Suppressor macrophage treated with lipopolysaccharide for 4 hours (primary cell): ENCODE measurements around the gene RTP2.
A peak's percentile ranks its signal among the peaks of the same experiment; 100 is the strongest.

Experiments
- DNase-seq: peaks from one replicate; pipeline ENCODE4 v3.0.0-alpha.2; 2020

Gene RTP2

DNA sequence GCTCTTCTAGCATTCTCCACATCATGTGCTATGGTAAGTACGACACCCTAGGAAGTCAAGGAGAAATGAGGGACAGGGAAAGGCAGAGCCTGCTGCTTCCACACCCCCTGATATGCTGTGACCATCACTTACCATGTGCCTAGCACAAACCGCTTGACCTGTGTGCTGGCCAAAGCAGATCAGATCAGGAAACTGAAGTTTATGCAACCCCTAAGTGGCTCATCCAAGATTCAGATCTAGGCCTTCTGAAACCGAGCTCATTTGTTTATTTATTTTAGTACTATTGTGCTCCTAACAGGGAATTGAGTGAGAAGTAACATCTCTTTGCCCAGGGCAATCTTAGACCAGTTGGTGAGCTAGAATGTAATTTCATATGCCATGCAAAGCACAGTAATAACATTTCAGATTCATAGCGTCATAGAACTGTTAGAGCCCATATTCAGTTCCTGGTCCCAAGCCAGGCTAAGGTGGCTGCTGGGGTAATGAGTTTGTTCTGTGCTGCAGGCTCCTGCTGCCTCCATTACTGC is at the start of gene RTP2:
Gene RTP2 (minus strand): TSS at position 51 of the 527 bp plus-strand sequence. CDS start 429 bp downstream, outside the sequence.
- no peak for DNase-seq

GRCh38 chr3:187750513-187751123 is 48.3 kb upstream of the RTP2 start:
- DNase-seq = no peak

DNA sequence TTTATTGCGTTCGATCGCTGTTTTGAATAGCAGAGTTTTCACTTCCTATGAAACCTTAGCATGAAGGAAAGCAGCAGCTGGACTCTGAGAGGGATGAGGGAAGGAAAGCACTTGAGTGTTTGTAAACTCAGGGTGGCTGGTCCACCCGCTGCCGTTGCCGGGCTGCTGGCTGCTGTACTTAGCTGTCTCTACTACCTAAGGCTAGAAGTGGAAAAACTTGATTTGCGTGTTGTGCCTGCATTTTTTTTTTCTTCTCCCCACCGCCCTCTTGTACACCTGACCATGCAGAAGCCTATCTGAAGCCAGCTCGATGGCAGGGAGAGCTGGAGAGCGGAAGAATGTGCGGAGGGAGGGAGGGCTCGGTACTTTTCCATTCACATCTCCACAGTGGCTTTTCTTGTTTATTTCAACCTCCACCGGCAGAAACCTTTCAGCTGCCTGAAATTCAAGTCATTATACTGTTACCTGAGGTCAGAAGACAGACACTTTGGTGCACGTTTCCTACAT is 47.7 kb upstream of the RTP2 start:
- DNase-seq = peak; percentile 53

GRCh38 chr3:187748050-187748481 is 45.7 kb upstream of the RTP2 start:
- peak; percentile 91 for DNase-seq

- DNase-seq = no peak
Measured at GRCh38 chr3:187747506-187747905, 45.1 kb upstream of the RTP2 start.

DNA sequence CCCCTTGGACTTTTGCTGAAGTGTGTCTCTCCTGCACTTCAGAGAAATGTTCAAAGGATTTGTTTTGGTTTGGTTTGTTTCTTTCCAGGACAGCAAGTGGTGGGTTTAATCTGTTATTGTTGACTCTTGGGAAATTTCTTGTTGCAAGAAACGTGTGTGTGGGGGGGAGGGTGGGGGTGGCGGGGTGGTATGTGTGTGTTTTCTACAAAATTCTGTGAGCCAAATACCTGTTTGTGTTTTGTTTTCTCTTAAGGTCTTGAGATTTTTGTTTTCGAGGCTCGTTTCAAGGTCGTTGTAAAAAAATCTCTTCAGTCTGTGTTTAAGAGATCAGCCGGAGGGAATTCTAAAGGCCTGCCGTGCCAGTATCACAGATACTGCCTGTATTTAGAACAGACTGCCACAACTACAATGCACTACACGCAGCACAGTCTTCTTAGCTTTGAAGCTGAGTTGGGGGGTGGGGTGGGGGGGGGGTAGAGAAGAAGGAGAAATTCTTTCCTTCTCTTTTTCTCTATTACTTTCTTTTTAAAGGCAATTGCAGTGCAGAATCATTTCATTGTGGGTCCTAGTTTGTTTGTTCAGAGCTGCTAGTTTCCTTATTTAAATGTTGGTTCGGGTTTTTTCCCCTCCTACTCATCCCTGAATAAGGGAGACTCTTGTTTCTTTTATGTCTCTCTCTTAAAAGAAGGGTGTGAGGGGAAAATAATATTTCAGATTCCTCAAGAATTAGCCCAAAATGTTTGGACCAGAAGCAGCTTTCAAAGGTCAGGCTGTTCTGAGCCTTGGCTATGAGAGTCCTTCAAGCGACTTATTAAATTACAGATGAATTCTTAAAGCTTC is 44.3 kb upstream of the RTP2 start:
- DNase-seq = peak; percentile 77

GRCh38 chr3:187746059-187746441 is 43.7 kb upstream of the RTP2 start:
- DNase-seq = peak; percentile 49

- DNase-seq = peak; percentile 98
Measured at GRCh38 chr3:187745201-187746058, 43.1 kb upstream of the RTP2 start, which contains the start of gene BCL6. BCL6 (minus strand) TSS chr3:187745468; CDS start chr3:187733693, 11,775 bp downstream.

GRCh38 chr3:187744169-187745151 is 42.1 kb upstream of the RTP2 start:
- peak; percentile 73 for DNase-seq

GRCh38 chr3:187743195-187744141 is 41.1 kb upstream of the RTP2 start:
- peak; percentile 95 for DNase-seq

- DNase-seq = peak; percentile 45
Measured at GRCh38 chr3:187742351-187743171, 40.2 kb upstream of the RTP2 start.

DNA sequence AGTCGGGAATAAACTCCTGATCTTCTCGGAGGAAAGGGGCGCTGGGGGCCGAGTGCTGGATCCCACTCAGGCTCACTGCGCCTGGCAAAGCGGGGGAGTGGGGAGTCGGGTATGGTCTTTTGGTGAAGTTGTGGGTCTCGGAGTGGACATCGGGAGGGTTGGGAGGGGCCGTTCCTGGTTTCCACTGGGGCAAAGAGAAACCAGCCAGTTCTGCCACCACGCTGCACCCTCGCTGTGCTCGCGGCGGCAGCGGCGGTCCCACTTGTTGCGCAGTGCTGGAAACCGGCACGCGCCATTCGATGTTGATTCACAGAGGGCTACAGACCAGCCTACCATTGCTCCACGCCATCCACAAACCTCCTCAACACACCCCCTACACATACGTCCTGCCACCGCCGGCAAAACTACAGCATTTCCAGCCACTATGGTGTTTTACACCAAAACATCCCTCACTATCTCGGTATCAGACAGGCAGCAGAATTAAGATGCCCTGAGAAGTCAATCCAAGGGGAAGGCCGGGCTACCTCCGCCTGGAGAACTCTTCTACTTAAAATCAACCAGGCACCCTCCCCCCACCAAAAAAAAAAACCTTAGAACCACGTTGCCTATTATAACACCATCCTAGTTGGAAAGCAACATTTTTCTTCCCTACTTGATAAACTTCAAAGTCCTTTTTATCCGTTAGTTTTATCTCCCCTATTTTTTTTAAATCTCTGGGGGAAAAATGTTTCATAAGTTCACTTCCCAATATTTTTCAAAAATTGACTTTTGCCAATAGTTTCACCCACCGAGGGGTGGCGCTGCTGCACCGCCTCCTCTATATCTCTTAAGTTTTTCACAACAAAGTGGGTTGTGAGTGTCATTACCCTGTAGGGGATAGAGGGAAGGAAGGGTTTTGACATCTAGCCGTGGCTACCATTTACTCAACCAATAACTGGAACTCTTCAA is 39.3 kb upstream of the RTP2 start:
- peak; percentile 93 for DNase-seq

DNA sequence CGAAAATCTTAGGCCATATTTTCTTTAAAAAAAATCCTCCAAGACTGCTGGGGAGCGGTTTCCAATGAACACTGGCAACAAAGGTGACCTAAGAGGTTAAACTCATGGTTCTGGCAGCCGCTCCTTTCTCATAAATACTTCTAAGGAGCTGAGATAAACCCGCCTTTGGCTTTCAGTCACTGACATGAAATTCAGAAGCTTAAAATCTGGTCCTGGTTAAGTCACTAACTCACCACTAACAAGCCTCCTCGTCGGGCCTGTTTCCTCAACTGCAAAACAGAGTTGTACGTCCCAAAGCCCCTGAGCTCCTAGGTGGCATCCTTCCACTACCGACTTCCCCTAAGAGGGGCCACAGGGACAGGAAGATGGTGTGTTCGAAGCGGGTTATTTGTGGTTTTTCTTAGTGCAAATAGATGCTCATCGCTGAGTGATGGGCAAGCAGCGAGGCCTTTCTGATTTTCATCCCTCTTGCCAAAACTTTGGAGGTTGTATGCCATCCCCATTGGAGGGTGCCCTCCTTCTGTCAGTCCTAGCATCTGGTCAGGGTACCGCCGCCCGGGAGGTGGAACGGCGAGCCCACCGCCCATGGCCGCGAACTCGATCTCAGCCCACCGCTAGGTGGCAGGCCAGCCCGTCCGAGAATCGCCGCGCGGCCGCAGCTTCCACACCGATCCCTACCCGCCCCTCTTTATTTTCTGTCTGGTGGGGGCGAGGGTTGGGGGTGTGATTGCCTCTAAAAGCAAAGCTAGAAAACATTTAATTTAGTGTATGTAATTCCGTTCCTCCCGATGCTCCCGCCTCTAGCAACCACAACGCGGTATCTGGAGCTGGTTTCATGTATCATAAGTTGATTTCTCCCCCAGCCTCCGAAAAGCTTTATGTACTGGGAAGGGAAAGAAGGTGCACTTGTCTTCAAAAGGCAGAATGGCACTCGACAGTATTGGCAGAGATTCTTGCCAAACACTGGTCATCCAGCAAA is 38.4 kb upstream of the RTP2 start:
- DNase-seq = peak; percentile 75

- DNase-seq = peak; percentile 96
Measured at GRCh38 chr3:187739561-187740332, 37.4 kb upstream of the RTP2 start.

DNA sequence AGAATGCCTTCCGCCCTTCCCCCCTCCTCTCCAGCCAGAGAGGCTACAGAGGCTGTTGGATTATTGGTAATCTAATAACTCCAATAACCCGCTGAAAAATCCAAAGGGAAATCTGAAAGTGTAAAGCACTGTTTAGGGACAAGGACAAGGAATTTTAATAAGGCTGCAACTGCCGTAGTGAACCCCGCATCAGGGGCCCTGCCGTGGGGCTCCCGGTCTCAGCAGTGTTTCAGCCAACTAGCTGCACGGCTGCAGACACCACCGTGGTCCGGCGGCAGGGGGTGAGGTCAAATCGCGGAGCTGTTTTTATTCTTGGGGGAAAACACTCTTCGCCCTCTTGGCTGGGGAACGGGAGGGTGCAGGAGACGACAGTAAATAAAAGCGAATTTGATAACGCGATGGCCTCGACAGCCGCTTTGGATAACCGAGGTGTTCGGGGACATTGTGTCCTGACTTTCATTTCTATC is 36.8 kb upstream of the RTP2 start:
- DNase-seq = no peak
